Measurements from ENCODE around the gene C1QTNF2. TPM values are rescaled to one million over a fixed set of nuclear protein-coding genes. Genes with fewer than 3 reads are reported as not detected.

C1QTNF2 gene
- total and polyA plus RNA-seq, 4 experiments from 2014 or later: not detected

- Histone ChIP-seq H3K9me3 (ENCODE audit: control insufficient read depth in 1 of 2, low read length in 2 of 2) (no peaks in the 10 kb centered on the region), H3K36me3 (ENCODE audit: insufficient read depth, low read length) (no peaks in the 10 kb centered on the region), H3K4me3 (ENCODE audit: low read length in 2 of 2) (no peak overlapping the region), H3K4me1 (ENCODE audit: insufficient read depth, low read length) (no peaks in the 10 kb centered on the region), H3K27me3 (ENCODE audit: insufficient read depth, low read length) (no peaks in the 10 kb centered on the region), H3K27ac (ENCODE audit: low read depth, low read length) (no peak overlapping the region)
- ChIA-PET CTCF (ENCODE audit: partially characterized antibody) (interaction anchor here (0.9 kb wide), 2 partner anchors 16 to 308 kb away, joined by 3 read pairs; no protein-coding TSS in a partner anchor), POLR2A (ENCODE audit: partially characterized antibody) (no interaction called here)
- Mint-ChIP-seq H3K27me3 (peaks cover 0 to 10% of the 10 kb centered on the region in 2 donors), H3K36me3 (no peaks in the 10 kb centered on the region), H3K9me3 (no peaks in the 10 kb centered on the region), H3K27ac (no peak overlapping the region), H3K4me3 (peak overlapping the region in 1 of 8 donors; percentile 12), H3K4me1 (no peaks in the 10 kb centered on the region)
- no peak for DNase-seq
- intact Hi-C loops (cut with micrococcal nuclease): no loop called here
Observed at GRCh38 chr5:160330212-160330611, 40.2 kb downstream of the C1QTNF2 start.

- H3K4me3 Mint-ChIP-seq: no peak overlapping the region
- CTCF ChIA-PET (ENCODE audit: partially characterized antibody): no interaction called here
- intact Hi-C loops (cut with micrococcal nuclease): no loop called here
Observed at GRCh38 chr5:160327818-160328217, 42.6 kb downstream of the C1QTNF2 start.

GRCh38 chr5:160326981-160327380 lies 43.4 kb downstream of the C1QTNF2 start:
- H3K36me3 ChIP-seq (ENCODE audit: insufficient read depth, low read length): no peaks in the 10 kb centered on the region
- no peaks in the 10 kb centered on the region for H3K4me1 Mint-ChIP-seq
- ChIA-PET CTCF (ENCODE audit: partially characterized antibody) (no interaction called here), POLR2A (ENCODE audit: partially characterized antibody) (no interaction called here)
- no peak overlapping the region for H3K4me3 ChIP-seq (ENCODE audit: low read length in 2 of 2)
- no peaks in the 10 kb centered on the region for H3K27me3 ChIP-seq (ENCODE audit: insufficient read depth, low read length)
- no peak overlapping the region for H3K27ac Mint-ChIP-seq
- intact Hi-C loops (cut with micrococcal nuclease): no loop called here
- no peak for DNase-seq
- no peaks in the 10 kb centered on the region for H3K4me1 ChIP-seq (ENCODE audit: insufficient read depth, low read length)
- peaks cover 1 to 9% of the 10 kb centered on the region in 2 donors for H3K27me3 Mint-ChIP-seq
- no peaks in the 10 kb centered on the region for H3K9me3 Mint-ChIP-seq
- peak overlapping the region in 1 of 8 donors; percentile 36 for H3K4me3 Mint-ChIP-seq
- H3K9me3 ChIP-seq (ENCODE audit: control insufficient read depth in 1 of 2, low read length in 2 of 2): no peaks in the 10 kb centered on the region
- no peak overlapping the region for H3K27ac ChIP-seq (ENCODE audit: low read depth, low read length)
- H3K36me3 Mint-ChIP-seq: no peaks in the 10 kb centered on the region

More at GRCh38 chr5:160327818-160328217, 42.6 kb downstream of the C1QTNF2 start:
- no peak overlapping the region for H3K27ac ChIP-seq (ENCODE audit: low read depth, low read length)
- H3K4me1 Mint-ChIP-seq: no peaks in the 10 kb centered on the region
- no peak overlapping the region for H3K4me3 ChIP-seq (ENCODE audit: low read length in 2 of 2)
- no peaks in the 10 kb centered on the region for H3K9me3 ChIP-seq (ENCODE audit: control insufficient read depth in 1 of 2, low read length in 2 of 2)
- POLR2A ChIA-PET (ENCODE audit: partially characterized antibody): no interaction called here
- H3K27me3 Mint-ChIP-seq: peaks cover 0 to 6% of the 10 kb centered on the region in 2 donors
- H3K27me3 ChIP-seq (ENCODE audit: insufficient read depth, low read length): no peaks in the 10 kb centered on the region
- no peak for DNase-seq
- no peaks in the 10 kb centered on the region for H3K36me3 Mint-ChIP-seq
- no peaks in the 10 kb centered on the region for H3K9me3 Mint-ChIP-seq
- H3K27ac Mint-ChIP-seq: no peak overlapping the region
- no peaks in the 10 kb centered on the region for H3K36me3 ChIP-seq (ENCODE audit: insufficient read depth, low read length)
- no peaks in the 10 kb centered on the region for H3K4me1 ChIP-seq (ENCODE audit: insufficient read depth, low read length)

- intact Hi-C loops (cut with micrococcal nuclease): no loop called here
- DNase-seq: no peak
- Histone ChIP-seq H3K27me3 (ENCODE audit: insufficient read depth, low read length) (no peaks in the 10 kb centered on the region), H3K36me3 (ENCODE audit: insufficient read depth, low read length) (no peaks in the 10 kb centered on the region), H3K9me3 (ENCODE audit: control insufficient read depth in 1 of 2, low read length in 2 of 2) (no peaks in the 10 kb centered on the region), H3K4me3 (ENCODE audit: low read length in 2 of 2) (no peak overlapping the region), H3K4me1 (ENCODE audit: insufficient read depth, low read length) (no peaks in the 10 kb centered on the region), H3K27ac (ENCODE audit: low read depth, low read length) (no peak overlapping the region)
- ChIA-PET CTCF (ENCODE audit: partially characterized antibody) (interaction anchor here (1.0 kb wide), 1 partner anchor 20 kb away, joined by 4 read pairs; no protein-coding TSS in a partner anchor), POLR2A (ENCODE audit: partially characterized antibody) (no interaction called here)
- Mint-ChIP-seq H3K27me3 (peaks cover 3 to 14% of the 10 kb centered on the region in 2 donors), H3K4me1 (no peaks in the 10 kb centered on the region), H3K9me3 (no peaks in the 10 kb centered on the region), H3K27ac (no peak overlapping the region), H3K36me3 (no peaks in the 10 kb centered on the region), H3K4me3 (no peak overlapping the region)
Observed at GRCh38 chr5:160325716-160326115, 44.7 kb downstream of the C1QTNF2 start.

GRCh38 chr5:160324886-160325285 lies 45.5 kb downstream of the C1QTNF2 start:
- DNase-seq: no peak
- POLR2A ChIA-PET (ENCODE audit: partially characterized antibody): no interaction called here
- H3K27me3 ChIP-seq (ENCODE audit: insufficient read depth, low read length): no peaks in the 10 kb centered on the region
- H3K27ac ChIP-seq (ENCODE audit: low read depth, low read length): no peak overlapping the region
- Mint-ChIP-seq H3K4me1 (no peaks in the 10 kb centered on the region), H3K9me3 (no peaks in the 10 kb centered on the region), H3K27ac (no peak overlapping the region), H3K4me3 (no peak overlapping the region), H3K36me3 (no peaks in the 10 kb centered on the region), H3K27me3 (peaks cover 5 to 18% of the 10 kb centered on the region in 2 donors)
- CTCF ChIA-PET (ENCODE audit: partially characterized antibody): interaction anchor here (1.0 kb wide), 1 partner anchor 21 kb away, joined by 4 read pairs; no protein-coding TSS in a partner anchor
- H3K4me1 ChIP-seq (ENCODE audit: insufficient read depth, low read length): no peaks in the 10 kb centered on the region
- no peaks in the 10 kb centered on the region for H3K36me3 ChIP-seq (ENCODE audit: insufficient read depth, low read length)
- intact Hi-C loops (cut with micrococcal nuclease): no loop called here
- no peaks in the 10 kb centered on the region for H3K9me3 ChIP-seq (ENCODE audit: control insufficient read depth in 1 of 2, low read length in 2 of 2)
- no peak overlapping the region for H3K4me3 ChIP-seq (ENCODE audit: low read length in 2 of 2)

- no peaks in the 10 kb centered on the region for H3K27me3 ChIP-seq (ENCODE audit: insufficient read depth, low read length)
- no peak overlapping the region for H3K4me3 ChIP-seq (ENCODE audit: low read length in 2 of 2)
Observed at GRCh38 chr5:160318409-160318808, 52.0 kb downstream of the C1QTNF2 start.

GRCh38 chr5:160317434-160317833 lies 53.0 kb downstream of the C1QTNF2 start:
- ChIA-PET CTCF (ENCODE audit: partially characterized antibody) (no interaction called here), POLR2A (ENCODE audit: partially characterized antibody) (no interaction called here)
- intact Hi-C loops (cut with micrococcal nuclease): no loop called here

More at GRCh38 chr5:160318409-160318808, 52.0 kb downstream of the C1QTNF2 start:
- H3K4me1 ChIP-seq (ENCODE audit: insufficient read depth, low read length): no peaks in the 10 kb centered on the region
- H3K9me3 Mint-ChIP-seq: no peaks in the 10 kb centered on the region
- no peaks in the 10 kb centered on the region for H3K36me3 Mint-ChIP-seq
- ChIA-PET CTCF (ENCODE audit: partially characterized antibody) (no interaction called here), POLR2A (ENCODE audit: partially characterized antibody) (no interaction called here)
- no peaks in the 10 kb centered on the region for H3K4me1 Mint-ChIP-seq
- no peak for DNase-seq
- no peaks in the 10 kb centered on the region for H3K9me3 ChIP-seq (ENCODE audit: control insufficient read depth in 1 of 2, low read length in 2 of 2)
- no peak overlapping the region for H3K4me3 Mint-ChIP-seq
- no peak overlapping the region for H3K27ac ChIP-seq (ENCODE audit: low read depth, low read length)
- peaks cover 11 to 32% of the 10 kb centered on the region in 2 donors for H3K27me3 Mint-ChIP-seq
- H3K27ac Mint-ChIP-seq: no peak overlapping the region
- no peaks in the 10 kb centered on the region for H3K36me3 ChIP-seq (ENCODE audit: insufficient read depth, low read length)
- intact Hi-C loops (cut with micrococcal nuclease): loop anchor here (1.0 kb wide), 1 partner anchor 28 kb away; no protein-coding TSS in a partner anchor

More at GRCh38 chr5:160317434-160317833, 53.0 kb downstream of the C1QTNF2 start:
- peaks cover 3% of the 10 kb centered on the region for H3K27me3 ChIP-seq (ENCODE audit: insufficient read depth, low read length)
- Mint-ChIP-seq H3K27ac (no peak overlapping the region), H3K4me1 (peaks cover 3 to 8% (median 5%) of the 10 kb centered on the region in 4 donors), H3K36me3 (no peaks in the 10 kb centered on the region), H3K4me3 (no peak overlapping the region), H3K9me3 (no peaks in the 10 kb centered on the region), H3K27me3 (peaks cover 20 to 41% of the 10 kb centered on the region in 2 donors)
- no peaks in the 10 kb centered on the region for H3K4me1 ChIP-seq (ENCODE audit: insufficient read depth, low read length)
- DNase-seq: no peak
- no peak overlapping the region for H3K27ac ChIP-seq (ENCODE audit: low read depth, low read length)
- no peaks in the 10 kb centered on the region for H3K36me3 ChIP-seq (ENCODE audit: insufficient read depth, low read length)
- H3K9me3 ChIP-seq (ENCODE audit: control insufficient read depth in 1 of 2, low read length in 2 of 2): no peaks in the 10 kb centered on the region
- no peak overlapping the region for H3K4me3 ChIP-seq (ENCODE audit: low read length in 2 of 2)

Measured in CD4-positive, alpha-beta memory T cell (primary cell).